IMR-90 (cell line): ENCODE data around the gene HOOK1. TPM values are rescaled to one million over a fixed set of nuclear protein-coding genes. Genes with fewer than 3 reads are reported as not detected.

Source experiments
- ATAC-seq: fragments of 200-7000 bp; cut with Tn5 transposase; 2 replicates; pipeline ENCODE4 v1.9.1; 2020; ENCODE audit warnings: low read depth, mild to moderate bottlenecking, moderate library complexity
- BruUV-seq: library from RNA; stranded (reverse); fragments of 400-500 nt; replicated peaks from 2 replicates; lab custom pipeline; 2021; lab: Mats Ljungman, UMichigan
- CTCF ChIA-PET: fragments of 300-600 bp; formaldehyde crosslinking; extraction: SDS; loops from one replicate; lab custom pipeline; 2021; ENCODE audit warnings: antibody characterized with exemption; lab: Yijun Ruan, JAX
- POLR2A ChIA-PET: fragments of 300-600 bp; sonication (Branson Sonifier 250); formaldehyde crosslinking; loops from one replicate; lab custom pipeline; 2022; ENCODE audit warnings: antibody characterized with exemption; ENCODE audit not compliant: unreplicated experiment; lab: Charles Lee
- DNase-seq: peaks from one replicate; pipeline ENCODE4 v3.0.0; 2013
- H2AFZ ChIP-seq: replicated peaks from 2 replicates; pipeline ENCODE3; 2013; ENCODE audit warnings: low read length, mild to moderate bottlenecking; ENCODE audit not compliant: poor library complexity
- H2AK5ac ChIP-seq: 2 replicates; pipeline ENCODE4 v1.6.1; 2013; ENCODE audit warnings: low read depth, low read length, inconsistent platforms
- H2AK9ac ChIP-seq: replicated peaks from 2 replicates; pipeline ENCODE3; 2013; ENCODE audit warnings: mild to moderate bottlenecking, low read depth, low read length, moderate library complexity; ENCODE audit not compliant: poor library complexity
- H2BK120ac ChIP-seq: 2 replicates; pipeline ENCODE4 v1.6.1; 2013; ENCODE audit warnings: low read depth, low read length, inconsistent platforms
- H2BK15ac ChIP-seq: 3 replicates; pipeline ENCODE4 v1.6.1; 2013; ENCODE audit warnings: low read depth, low read length, inconsistent platforms
- H2BK20ac ChIP-seq: 2 replicates; pipeline ENCODE4 v1.6.1; 2013; ENCODE audit warnings: low read depth, mild to moderate bottlenecking, inconsistent platforms, low read length, moderate library complexity
- H2BK5ac ChIP-seq: 2 replicates; pipeline ENCODE4 v1.6.1; 2013; ENCODE audit warnings: mild to moderate bottlenecking, low read depth, low read length, inconsistent platforms; ENCODE audit not compliant: poor library complexity, severe bottlenecking
- H3K14ac ChIP-seq: replicated peaks from 2 replicates; pipeline ENCODE4 v1.6.1; 2013; ENCODE audit warnings: low read depth, low read length, inconsistent platforms
- H3K18ac ChIP-seq: 2 replicates; pipeline ENCODE4 v1.6.1; 2013; ENCODE audit warnings: low read depth, low read length, control low read depth
- H3K23ac ChIP-seq: 2 replicates; pipeline ENCODE4 v1.6.1; 2013; ENCODE audit warnings: low read depth, low read length, inconsistent platforms
- H3K27ac ChIP-seq: 2 replicates; pipeline ENCODE4 v1.5.1; 2013; ENCODE audit warnings: mild to moderate bottlenecking, control low read depth, low read length; ENCODE audit not compliant: insufficient read depth
- H3K27me3 ChIP-seq: 2 replicates; pipeline ENCODE4 v1.6.1; 2013; ENCODE audit warnings: low read length; ENCODE audit not compliant: control insufficient read depth, insufficient read depth
- H3K36me3 ChIP-seq: 2 replicates; pipeline ENCODE4 v1.6.1; 2013; ENCODE audit warnings: low read length, mixed read lengths; ENCODE audit not compliant: control insufficient read depth, insufficient read depth
- H3K4ac ChIP-seq: 2 replicates; pipeline ENCODE4 v1.6.1; 2013; ENCODE audit warnings: low read depth, low read length, inconsistent platforms
- H3K4me1 ChIP-seq: 2 replicates; pipeline ENCODE4 v1.6.1; 2013; ENCODE audit warnings: low read length, mixed read lengths; ENCODE audit not compliant: control insufficient read depth, insufficient read depth
- H3K4me2 ChIP-seq: 2 replicates; pipeline ENCODE4 v1.6.1; 2013; ENCODE audit warnings: low read depth, mild to moderate bottlenecking, control low read depth, low read length, moderate library complexity
- H3K4me3 ChIP-seq: 2 replicates; pipeline ENCODE4 v1.5.1; 2013; ENCODE audit warnings: low read depth, mild to moderate bottlenecking, control low read depth, low read length, moderate library complexity; ENCODE audit not compliant: insufficient read depth
- H3K56ac ChIP-seq: 2 replicates; pipeline ENCODE4 v1.6.1; 2013; ENCODE audit warnings: low read length, inconsistent platforms; ENCODE audit not compliant: insufficient read depth; ENCODE audit errors: extremely low read depth
- H3K79me1 ChIP-seq, 2 experiments: 2 replicates each; pipeline ENCODE4 v1.6.1; 2013; ENCODE audit warnings: low read length in 2 of 2, inconsistent platforms in 1 of 2, low read depth in 1 of 2
- H3K9ac ChIP-seq: 2 replicates; pipeline ENCODE4 v1.6.1; 2013; ENCODE audit warnings: low read depth, low read length, control low read depth
- H3K9me1 ChIP-seq: 2 replicates; pipeline ENCODE4 v1.6.1; 2013; ENCODE audit warnings: low read length, inconsistent platforms; ENCODE audit not compliant: insufficient read depth
- H3K9me3 ChIP-seq: 2 replicates; pipeline ENCODE4 v1.6.1; 2013; ENCODE audit warnings: low read length; ENCODE audit not compliant: control insufficient read depth, insufficient read depth
- H4K20me1 ChIP-seq: 2 replicates; pipeline ENCODE4 v1.6.1; 2013; ENCODE audit warnings: low read length, inconsistent platforms; ENCODE audit not compliant: insufficient read depth
- H4K5ac ChIP-seq: 2 replicates; pipeline ENCODE4 v1.6.1; 2013; ENCODE audit warnings: mild to moderate bottlenecking, low read depth, low read length, control low read depth
- H4K8ac ChIP-seq, 2 experiments: 2 replicates each; pipeline ENCODE4 v1.6.1; 2013; ENCODE audit warnings: low read depth in 2 of 2, low read length in 2 of 2, control low read depth in 1 of 2, inconsistent platforms in 1 of 2
- H4K91ac ChIP-seq: 2 replicates; pipeline ENCODE4 v1.6.1; 2013; ENCODE audit warnings: low read depth, low read length, inconsistent platforms; ENCODE audit not compliant: insufficient read depth
- BHLHE40 ChIP-seq: fragments of 150-350 bp; IDR thresholded peaks from 2 replicates; pipeline ENCODE4 v1.6.1; 2016; ENCODE audit warnings: mild to moderate bottlenecking, low read depth, low read length
- FOS ChIP-seq: fragments of 150-350 bp; IDR thresholded peaks from 2 replicates; pipeline ENCODE4 v1.6.1; 2016; ENCODE audit warnings: low read depth, low read length
- MAZ ChIP-seq: IDR thresholded peaks from 2 replicates; pipeline ENCODE4 v1.6.1; 2012; ENCODE audit warnings: low read depth, mild to moderate bottlenecking, low read length, improper control_type of control experiment, moderate library complexity, borderline replicate concordance
- NFE2L2 ChIP-seq: fragments of 150-350 bp; IDR thresholded peaks from 2 replicates; pipeline ENCODE4 v1.6.1; 2016; ENCODE audit warnings: low read depth, mild to moderate bottlenecking, low read length
- POLR2A ChIP-seq: IDR thresholded peaks from 2 replicates; pipeline ENCODE4 v1.6.1; 2012; ENCODE audit warnings: mild to moderate bottlenecking, low read depth, low read length
- RFX5 ChIP-seq: IDR thresholded peaks from 2 replicates; pipeline ENCODE4 v1.8.0; 2012; ENCODE audit warnings: low read depth, mild to moderate bottlenecking, low read length, moderate library complexity
- WGBS, 2 experiments: methylation state at CpG; one replicate each; pipeline versions ENCODE4 v1.1.5 to v1.1.7; 2013; ENCODE audit warnings: missing lambda C conversion rate in 2 of 2; ENCODE audit not compliant: insufficient read length in 1 of 2; ENCODE audit errors: extremely low coverage in 2 of 2; 5-methylcytosine and 5-hydroxymethylcytosine counted together
- dilution Hi-C: fragments of 300-500 bp; cut with HindIII; formaldehyde crosslinking; loops from one replicate; pipeline ENCODE4 v1.14.3; 2018; ENCODE audit warnings: low sequenced_read_pairs; ENCODE audit not compliant: unreplicated experiment
- in situ Hi-C: fragments of 300-500 bp; cut with MboI; formaldehyde crosslinking; loops from 3 replicates; pipeline ENCODE4 v1.14.3; 2019; ENCODE audit warnings: low sequenced_read_pairs, inconsistent platforms, mixed read lengths
- intact Hi-C: fragments of 100-400 bp; cut with micrococcal nuclease; formaldehyde crosslinking; loops from 2 replicates; pipeline ENCODE4 v1.10.0; 2022
- polyA plus RNA-seq, 3 experiments: library from polyadenylated mRNA; depleted of rRNA; stranded (reverse); fragments of >200 nt; gene quantifications; 2 replicates each; pipeline ENCODE4 v1.2.3, GENCODE V29; 2012; ENCODE audit warnings: low replicate concordance in 1 of 3
- total RNA-seq: library from RNA; depleted of rRNA; stranded (reverse); fragments of >200 nt; gene quantifications from 2 replicates; pipeline ENCODE4 v1.2.3, GENCODE V29; 2012
- TF ChIP-seq, protein P1 (sequence below): conservative IDR thresholded peaks from 2 replicates; pipeline ENCODE4 v1.5.1; 2012; ENCODE audit warnings: mild to moderate bottlenecking, low read depth, low read length, improper control_type of control experiment

Gene HOOK1
- total and polyA plus RNA-seq, 2 of the 4 experiments (the other 2 are of a cell fraction): not detected

DNA sequence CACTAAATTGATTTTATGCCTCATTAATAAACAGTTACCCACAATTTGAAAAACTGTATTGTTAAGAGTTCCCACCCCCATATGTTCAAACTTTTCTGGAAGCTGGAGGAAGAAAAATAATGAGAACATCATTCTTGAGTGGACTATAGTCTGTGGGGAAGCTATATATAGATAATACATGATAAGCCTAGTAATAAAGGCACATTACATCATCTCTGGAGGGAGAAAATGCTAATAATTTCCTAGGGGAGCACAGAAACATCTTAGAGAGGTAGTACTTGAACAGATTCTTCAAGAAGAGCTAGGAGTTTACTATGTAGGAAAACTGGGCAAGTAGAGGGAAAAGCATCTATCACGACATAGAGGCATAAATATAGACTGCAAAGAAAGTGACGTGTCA is 92.2 kb downstream of the HOOK1 start:
- WGBS, 2 experiments: 20% methylated on average over 2 of the region's 2 CpGs; no CpG with 5 or more reads in 1 of the 2 experiments
- no peak overlapping the region for H3K9ac ChIP-seq

More for the DNA sequence above, 92.2 kb downstream of the HOOK1 start:
- Histone ChIP-seq H3K27ac (no peak overlapping the region), H3K79me1 (no peaks in the 10 kb centered on the region), H3K27me3 (no peaks in the 10 kb centered on the region), H3K18ac (no peak overlapping the region), H3K9me1 (no peaks in the 10 kb centered on the region), H3K4me2 (no peak overlapping the region), H2BK5ac (no peak overlapping the region), H2AK5ac (no peak overlapping the region), H2BK15ac (no peak overlapping the region), H3K23ac (no peak overlapping the region), H3K9me3 (no peaks in the 10 kb centered on the region), H4K20me1 (no peaks in the 10 kb centered on the region), H2AK9ac (no peak overlapping the region), H3K56ac (no peak overlapping the region), H4K8ac (no peak overlapping the region), H3K4me1 (no peaks in the 10 kb centered on the region), H2AFZ (no peak overlapping the region), H2BK20ac (no peak overlapping the region), H3K36me3 (no peaks in the 10 kb centered on the region), H4K5ac (no peak overlapping the region), H3K4ac (no peak overlapping the region), H3K14ac (no peak overlapping the region), H2BK120ac (no peak overlapping the region), H3K4me3 (no peak overlapping the region), H4K91ac (no peak overlapping the region)
- TF ChIP-seq RFX5 (no peak), FOS (no peak), BHLHE40 (no peak), MAZ (no peak), NFE2L2 (no peak), POLR2A (no peak)
- TF ChIP-seq, protein P1, sequence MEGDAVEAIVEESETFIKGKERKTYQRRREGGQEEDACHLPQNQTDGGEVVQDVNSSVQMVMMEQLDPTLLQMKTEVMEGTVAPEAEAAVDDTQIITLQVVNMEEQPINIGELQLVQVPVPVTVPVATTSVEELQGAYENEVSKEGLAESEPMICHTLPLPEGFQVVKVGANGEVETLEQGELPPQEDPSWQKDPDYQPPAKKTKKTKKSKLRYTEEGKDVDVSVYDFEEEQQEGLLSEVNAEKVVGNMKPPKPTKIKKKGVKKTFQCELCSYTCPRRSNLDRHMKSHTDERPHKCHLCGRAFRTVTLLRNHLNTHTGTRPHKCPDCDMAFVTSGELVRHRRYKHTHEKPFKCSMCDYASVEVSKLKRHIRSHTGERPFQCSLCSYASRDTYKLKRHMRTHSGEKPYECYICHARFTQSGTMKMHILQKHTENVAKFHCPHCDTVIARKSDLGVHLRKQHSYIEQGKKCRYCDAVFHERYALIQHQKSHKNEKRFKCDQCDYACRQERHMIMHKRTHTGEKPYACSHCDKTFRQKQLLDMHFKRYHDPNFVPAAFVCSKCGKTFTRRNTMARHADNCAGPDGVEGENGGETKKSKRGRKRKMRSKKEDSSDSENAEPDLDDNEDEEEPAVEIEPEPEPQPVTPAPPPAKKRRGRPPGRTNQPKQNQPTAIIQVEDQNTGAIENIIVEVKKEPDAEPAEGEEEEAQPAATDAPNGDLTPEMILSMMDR: no peak
- no peak for ATAC-seq
- no TSS peak for BruUV-seq
- ChIA-PET POLR2A (no interaction called here), CTCF (no interaction called here)
- dilution Hi-C loops (no loop called here), intact Hi-C loops (no loop called here), in situ Hi-C loops (no loop called here)
- no peak for DNase-seq
